K562 (cell line): Measurements from ENCODE around the gene CST4. TPM values are rescaled to one million over a fixed set of nuclear protein-coding genes. Genes with fewer than 3 reads are reported as not detected.

Experiments used
- ATF1 ChIP-seq, 2 experiments: fragments of 450-650 bp in 1 of 2; IDR thresholded peaks; 2 replicates each; pipeline ENCODE4 v1.6.1; 2016; ENCODE audit warnings: missing compliant biosample characterization in 1 of 2, missing genetic modification characterization in 1 of 2
- CUX1 ChIP-seq: fragments of 200-800 bp; sonication (Bioruptor generic); IDR thresholded peaks from 2 replicates; pipeline ENCODE4 v1.6.1; 2016; ENCODE audit warnings: missing genetic modification characterization, missing compliant biosample characterization
- GATAD2B ChIP-seq: fragments of 450-650 bp; IDR thresholded peaks from 2 replicates; pipeline ENCODE4 v1.6.1; 2017; ENCODE audit warnings: mild to moderate bottlenecking, borderline replicate concordance
- NBN ChIP-seq: fragments of 450-650 bp; IDR thresholded peaks from 2 replicates; pipeline ENCODE4 v1.6.1; 2016; ENCODE audit warnings: low read depth, mild to moderate bottlenecking
- POLR2A ChIP-seq: fragments of 450-650 bp; conservative IDR thresholded peaks from 2 replicates; pipeline ENCODE4 v1.6.1; 2016
- TBP ChIP-seq: optimal IDR thresholded peaks from 2 replicates; pipeline ENCODE3; 2011; ENCODE audit warnings: low read depth, low read length, improper control_type of control experiment
- UBTF ChIP-seq, 2 experiments: IDR thresholded peaks; 2 replicates each; pipeline ENCODE4 v1.6.1; 2012; ENCODE audit warnings: improper control_type of control experiment in 2 of 2, low read depth in 2 of 2, low read length in 2 of 2, borderline replicate concordance in 1 of 2
- XRCC3 ChIP-seq: fragments of 450-650 bp; IDR thresholded peaks from 2 replicates; pipeline ENCODE4 v1.6.1; 2017; ENCODE audit warnings: mild to moderate bottlenecking, moderate library complexity
- ZC3H4 ChIP-seq: sonication (generic); formaldehyde crosslinking; IDR thresholded peaks from 2 replicates; pipeline ENCODE4 v1.9.0; 2021; ENCODE audit warnings: missing genetic modification reagents, borderline replicate concordance
- ZNF639 ChIP-seq, 2 experiments: fragments of 200-800 bp in 1 of 2; sonication (Bioruptor generic) in 1 of 2; sonication (generic) in 1 of 2; formaldehyde crosslinking in 1 of 2; IDR thresholded peaks in 1 of 2; conservative IDR thresholded peaks in 1 of 2; 2 replicates each; pipeline versions ENCODE4 v1.5.0 to v1.6.1; 2016 to 2020; ENCODE audit warnings: missing compliant biosample characterization in 1 of 2, missing genetic modification characterization in 1 of 2, missing genetic modification reagents in 1 of 2
- polyA plus RNA-seq, 8 experiments: library from polyadenylated mRNA; depleted of rRNA in 4 of 8; stranded (reverse) in 5 of 8; unstranded in 3 of 8; fragments of >200 nt; fragmentation: Nextera tagmentation in 2 of 8; fragmentation: Illumina TruSeq in 1 of 8; extraction: Ambion mirVana in 2 of 8; extraction: Trizol in 1 of 8; gene quantifications; 2 replicates each; pipeline versions ENCODE4 v1.2.1 to v1.2.3, GENCODE V29; 2011 to 2014; ENCODE audit warnings: inconsistent platforms in 1 of 8, missing spikeins in 1 of 8
- total RNA-seq, 7 experiments: library from RNA; depleted of rRNA in 6 of 7; stranded (reverse); fragments of >200 nt in 6 of 7; fragmentation: Illumina TruSeq in 2 of 7; extraction: Trizol in 2 of 7; gene quantifications; 2 replicates each; pipeline versions ENCODE4 v1.2.1 to v1.2.3, GENCODE V29; 2011 to 2021; ENCODE audit warnings: low replicate concordance in 1 of 7

The CST4 gene
- total and polyA plus RNA-seq, 9 of the 15 experiments (the other 6 are each of a cell fraction or from before 2014, with no cell fraction given) = not detected

- peak; percentile 21 to 88; a peak in 2 of 4 replicates for TF ChIP-seq UBTF (IDR thresholded peaks at IDR 0.05; ENCODE audit: borderline replicate concordance in 1 of 2, low read depth in 2 of 2, low read length in 2 of 2)
- TF ChIP-seq NBN = no peak
- peak; percentile 85 for TF ChIP-seq POLR2A
- TF ChIP-seq TBP = peak; percentile 85
- TF ChIP-seq ATF1 (CRISPR knock-in tag; IDR thresholded peaks at IDR 0.05) = peak; percentile 59
- TF ChIP-seq ATF1 (tag; IDR thresholded peaks at IDR 0.05) = peak; percentile 56
- TF ChIP-seq CUX1 (CRISPR knock-in tag) = no peak
- TF ChIP-seq GATAD2B = no peak
- TF ChIP-seq ZNF639 (CRISPR knock-in tag; conservative IDR thresholded peaks at IDR 0.05 in 1 of 2, IDR thresholded peaks at IDR 0.05 in 1 of 2) = 0 out of 4 replicates have a peak, but pooled peaks of 1 of the 2 experiments have one; percentile 42
- TF ChIP-seq ZC3H4 (CRISPR knock-in tag) = 0 out of 2 replicates have a peak, but pooled peaks have one; percentile 52
- TF ChIP-seq XRCC3 = no peak
Measured at GRCh38 chr20:23637282-23638221, 51.3 kb downstream of the CST4 start, which contains the start of gene CST3 (continued).
